LNCaP clone FGC (cell line): ENCODE data around the gene SERPINF2.
"Not testable (repeated sequence)": the region's sequence is repeated elsewhere in the genome, so short reads cannot be mapped to it uniquely, and the experiment has no call there.

Source experiments
- DNase-seq: peaks from one replicate; pipeline ENCODE4 v3.0.0-alpha.2; 2011; ENCODE audit warnings: low read depth
- H3K4me3 ChIP-seq: 2 replicates; pipeline ENCODE4 v1.5.1; 2011; ENCODE audit warnings: mild to moderate bottlenecking, low read depth, low read length, control low read depth
- CTCF ChIP-seq: IDR thresholded peaks from 2 replicates; pipeline ENCODE4 v1.5.1; 2012; ENCODE audit warnings: mild to moderate bottlenecking; ENCODE audit not compliant: control insufficient read depth, insufficient read depth; ENCODE audit errors: extremely low read depth

The SERPINF2 gene

GRCh38 chr17:1736348-1737281, 6.1 kb upstream of the SERPINF2 start:
- no peak for TF ChIP-seq CTCF
- H3K4me3 ChIP-seq = no peak overlapping the region
- DNase-seq = no peak

DNA sequence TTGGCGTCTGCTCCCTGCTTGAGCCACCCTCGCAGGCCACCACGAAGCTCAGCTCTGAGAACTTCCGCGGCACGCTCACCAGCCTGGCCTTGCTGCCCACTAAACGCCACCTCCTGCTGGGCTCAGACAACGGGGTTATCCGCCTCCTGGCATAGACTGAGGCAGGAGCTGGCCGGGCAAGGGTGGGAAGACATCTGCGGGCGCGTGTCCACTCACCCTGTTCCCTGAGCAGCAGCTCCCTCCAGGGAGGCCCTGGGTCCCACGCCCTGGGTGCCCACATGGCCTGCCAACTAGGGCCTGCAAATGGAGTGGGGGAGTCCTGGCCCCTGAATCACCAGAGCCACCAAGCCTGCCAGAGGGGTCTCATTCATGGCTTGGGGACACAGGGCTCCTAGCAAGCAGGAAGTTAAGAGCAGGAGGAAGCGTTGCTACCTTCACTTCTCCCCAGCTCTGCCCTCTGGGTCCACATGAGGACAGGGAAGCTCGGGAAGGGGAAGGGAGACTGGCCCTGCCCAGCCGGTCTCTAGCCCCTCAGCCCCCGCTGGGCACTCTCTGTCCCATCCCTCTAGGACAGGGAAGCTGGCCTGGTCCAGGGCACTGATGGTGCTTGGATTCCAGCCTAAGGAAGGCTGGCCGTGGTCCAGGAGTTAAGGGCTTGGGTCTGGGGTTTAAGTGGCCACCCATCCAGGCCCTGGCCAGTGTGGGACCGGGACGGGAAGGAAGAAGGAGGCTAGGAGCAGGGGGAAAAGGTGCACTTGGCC, 5.0 kb upstream of the SERPINF2 start:
- TF ChIP-seq CTCF = no peak
- no peak overlapping the region for H3K4me3 ChIP-seq
- no peak for DNase-seq

DNA sequence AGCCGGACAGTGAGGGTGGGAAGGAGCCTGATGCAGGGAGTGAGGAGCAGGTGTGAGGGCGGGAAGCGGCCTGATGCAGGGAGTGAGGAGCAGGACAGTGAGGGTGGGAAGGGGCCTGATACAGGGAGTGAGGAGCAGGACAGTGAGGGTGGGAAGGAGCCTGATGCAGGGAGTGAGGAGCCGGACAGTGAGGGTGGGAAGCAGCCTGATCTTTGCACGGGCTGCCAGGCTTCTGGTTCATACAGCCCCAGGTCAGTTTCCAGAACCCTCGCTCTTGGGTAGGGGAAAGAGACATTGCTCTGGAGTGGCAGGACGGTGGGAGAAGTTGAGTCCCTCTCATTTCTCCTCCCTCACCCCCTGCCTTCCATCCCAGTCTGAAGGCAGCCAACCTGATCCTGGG, 772 bp upstream of the SERPINF2 start:
- DNase-seq, H3K4me3 ChIP-seq: not testable (repeated sequence)

DNA sequence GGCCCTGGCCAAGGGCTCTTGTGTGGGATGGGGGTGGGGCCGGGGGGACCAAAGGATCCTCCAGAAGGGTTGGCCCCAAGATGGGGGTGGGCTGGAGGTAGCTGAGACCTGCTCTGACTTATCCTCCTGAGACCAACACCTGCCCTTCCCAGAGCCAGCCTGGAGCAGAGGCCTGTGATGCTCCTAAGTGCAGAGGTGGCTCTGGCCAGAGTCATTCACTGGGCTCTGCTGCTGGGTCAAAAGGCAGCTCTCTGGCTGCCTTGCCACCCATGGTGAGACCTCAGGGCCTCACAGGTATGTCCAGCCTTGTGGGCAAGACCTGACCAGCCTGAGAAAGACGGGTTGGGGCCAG, 393 bp downstream of the SERPINF2 start:
- no peak overlapping the region for H3K4me3 ChIP-seq
- TF ChIP-seq CTCF = no peak
- DNase-seq = no peak

- no peak for DNase-seq
- no peak overlapping the region for H3K4me3 ChIP-seq
- no peak for TF ChIP-seq CTCF
Observed at GRCh38 chr17:1744551-1745512, 2.2 kb downstream of the SERPINF2 start.

DNA sequence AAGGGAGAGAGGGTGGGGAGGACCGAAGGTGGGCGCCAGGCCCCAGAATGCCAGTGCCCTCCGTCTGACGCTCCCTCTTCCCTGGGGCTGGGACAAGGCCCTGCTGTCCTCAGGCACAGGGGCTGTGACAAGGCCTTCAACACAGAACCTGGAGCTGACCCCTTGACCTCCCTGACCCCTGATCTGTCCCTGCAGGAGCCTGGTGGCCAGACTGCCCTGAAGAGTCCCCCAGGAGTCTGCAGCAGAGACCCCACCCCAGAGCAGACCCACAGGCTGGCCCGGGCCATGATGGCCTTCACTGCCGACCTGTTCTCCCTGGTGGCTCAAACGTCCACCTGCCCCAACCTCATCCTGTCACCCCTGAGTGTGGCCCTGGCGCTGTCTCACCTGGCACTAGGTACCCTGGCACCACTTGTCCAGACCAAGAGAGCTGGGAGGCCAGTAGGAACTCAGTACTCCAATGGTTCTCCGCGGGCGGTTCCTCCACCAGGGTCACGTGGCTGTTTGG, 2.9 kb downstream of the SERPINF2 start:
- no peak for DNase-seq
- no peak overlapping the region for H3K4me3 ChIP-seq
- TF ChIP-seq CTCF = no peak
